ENCODE data around the gene LAMA1.

The LAMA1 gene

GRCh38 chr18:7038330-7038851 is 79.2 kb downstream of the LAMA1 start:
- no peak for DNase-seq

- no peak for DNase-seq
These were observed 80.1 kb downstream of the LAMA1 start for GRCh38 chr18:7037470-7037869.

GRCh38 chr18:7035807-7036206 is 81.8 kb downstream of the LAMA1 start:
- no peak for DNase-seq

GRCh38 chr18:7034924-7035323 is 82.7 kb downstream of the LAMA1 start:
- no peak for DNase-seq

GRCh38 chr18:7032537-7032936 is 85.1 kb downstream of the LAMA1 start:
- no peak for DNase-seq

GRCh38 chr18:7028625-7029024 is 89.0 kb downstream of the LAMA1 start:
- no peak for DNase-seq

- DNase-seq: no peak
These were observed 92.4 kb downstream of the LAMA1 start for GRCh38 chr18:7025194-7025593.

GRCh38 chr18:7023581-7023980 is 94.0 kb downstream of the LAMA1 start:
- DNase-seq: no peak

GRCh38 chr18:7023063-7023580 is 94.5 kb downstream of the LAMA1 start:
- DNase-seq: no peak

GRCh38 chr18:7021994-7022840 is 95.4 kb downstream of the LAMA1 start:
- DNase-seq: no peak

- no peak for DNase-seq
These were observed 96.4 kb downstream of the LAMA1 start for GRCh38 chr18:7020995-7021777.

GRCh38 chr18:7017013-7017412 is 100.6 kb downstream of the LAMA1 start:
- DNase-seq: no peak

- DNase-seq: no peak
These were observed 106.5 kb downstream of the LAMA1 start for GRCh38 chr18:7011142-7011541.

GRCh38 chr18:7004009-7004408 is 113.6 kb downstream of the LAMA1 start:
- no peak for DNase-seq

- no peak for DNase-seq
These were observed 115.5 kb downstream of the LAMA1 start for GRCh38 chr18:7002107-7002506.

GRCh38 chr18:7000484-7001096 is 117.0 kb downstream of the LAMA1 start:
- DNase-seq: no peak

- no peak for DNase-seq
These were observed 119.8 kb downstream of the LAMA1 start for GRCh38 chr18:6997808-6998207.

GRCh38 chr18:6994771-6995430 is 122.7 kb downstream of the LAMA1 start:
- DNase-seq: no peak

- no peak for DNase-seq
These were observed 123.4 kb downstream of the LAMA1 start for GRCh38 chr18:6994056-6994770.

- no peak for DNase-seq
These were observed 124.8 kb downstream of the LAMA1 start for GRCh38 chr18:6992761-6993160.

GRCh38 chr18:6983366-6983765 is 134.2 kb downstream of the LAMA1 start:
- no peak for DNase-seq

- DNase-seq: no peak
These were observed 135.2 kb downstream of the LAMA1 start for GRCh38 chr18:6982398-6982797.
